ENCODE measurements around the gene THPO. TPM values are rescaled to one million over a fixed set of nuclear protein-coding genes. Genes with fewer than 3 reads are reported as not detected.

Gene THPO
- not detected for total RNA-seq (2013)
- polyA plus RNA-seq (not detected), polyA minus RNA-seq (0.14 and 0.40 TPM in 2 replicates), total RNA-seq (0 to 1.1 (median 0) reads per million in 11 experiments)

- Mint-ChIP-seq H3K4me3 (peak within 1 kb of the TSS in 1 of 2 donors; percentile 77), H3K27ac (peak within 1 kb of the TSS in 1 of 7 donors; percentile 62)
- H3K9ac ChIP-seq (ENCODE audit: insufficient read depth, low read length, poor library complexity, severe bottlenecking): no peak within 1 kb of the TSS
These were observed at the start of gene THPO for GRCh38 chr3:184377882-184378445. Gene THPO (minus strand): TSS chr3:184378207. CDS start chr3:184376259, 1,948 bp downstream.

GRCh38 chr3:184426691-184427141 lies 48.7 kb upstream of the THPO start:
- no peak for TF ChIP-seq CTCF (IDR thresholded peaks at IDR 0.05)
- Histone ChIP-seq H3K4me3 (replicated peaks in 1 of 3; ENCODE audit: low read depth in 2 of 3, low read length in 3 of 3) (no peak overlapping the region), H3K4me1 (ENCODE audit: control insufficient read depth in 1 of 2, insufficient read depth in 2 of 2, low read length in 2 of 2) (peaks cover 11% of the 10 kb centered on the region in 2 donors), H2AFZ (ENCODE audit: insufficient read depth, low read depth, low read length, poor library complexity, severe bottlenecking) (no peak overlapping the region), H3K4me2 (replicated peaks; ENCODE audit: extremely low read depth, low read length, poor library complexity, severe bottlenecking) (no peak overlapping the region), H4K20me1 (ENCODE audit: insufficient read depth, low read length) (no peaks in the 10 kb centered on the region), H3K27me3 (ENCODE audit: control insufficient read depth in 2 of 2, insufficient read depth in 2 of 2, low read length in 2 of 2) (no peaks in the 10 kb centered on the region), H3K9ac (ENCODE audit: insufficient read depth, low read length, poor library complexity, severe bottlenecking) (no peak overlapping the region), H3K27ac (ENCODE audit: low read depth in 1 of 2, low read length in 2 of 2) (no peak overlapping the region), H3K9me3 (replicated peaks in 1 of 2; ENCODE audit: control insufficient read depth in 1 of 2, insufficient read depth in 1 of 2, low read length in 2 of 2) (peaks cover 0 to 3% of the 10 kb centered on the region in 2 donors), H3K79me2 (ENCODE audit: insufficient read depth, low read length) (no peaks in the 10 kb centered on the region), H3K36me3 (replicated peaks in 1 of 2; ENCODE audit: control insufficient read depth in 1 of 2, insufficient read depth in 2 of 2, low read length in 2 of 2) (no peaks in the 10 kb centered on the region)
- H3K27me3 Mint-ChIP-seq (ENCODE audit: low read depth in 3 of 3): peaks cover 2 to 11% (median 6%) of the 10 kb centered on the region in 3 donors
- peaks cover 10% of the 10 kb centered on the region for H3K4me1 Mint-ChIP-seq
- no peak for DNase-seq
- H3K9me3 Mint-ChIP-seq: peaks cover 2 to 15% (median 7%) of the 10 kb centered on the region in 7 donors
- intact Hi-C loops (cut with micrococcal nuclease): no loop called here
- no peak overlapping the region for H3K4me3 Mint-ChIP-seq
- peaks cover 0 to 2% of the 10 kb centered on the region in 2 donors for H3K36me3 Mint-ChIP-seq
- no peak overlapping the region for H3K27ac Mint-ChIP-seq
- 98% methylated on average over 10 of the region's 12 CpGs for WGBS (ENCODE audit: insufficient coverage)

More at GRCh38 chr3:184377882-184378445, at the start of gene THPO:
- H3K9me3 Mint-ChIP-seq: peaks cover 0 to 17% (median 6%) of the 10 kb centered on the region in 7 donors
- H3K36me3 Mint-ChIP-seq: peaks cover 0 to 8% of the 10 kb centered on the region in 2 donors
- Histone ChIP-seq H3K4me3 (replicated peaks in 1 of 3; ENCODE audit: low read depth in 2 of 3, low read length in 3 of 3) (no peak within 1 kb of the TSS), H3K79me2 (ENCODE audit: insufficient read depth, low read length) (no peaks in the 10 kb centered on the region), H3K36me3 (replicated peaks in 1 of 2; ENCODE audit: control insufficient read depth in 1 of 2, insufficient read depth in 2 of 2, low read length in 2 of 2) (no peaks in the 10 kb centered on the region), H3K27ac (ENCODE audit: low read depth in 1 of 2, low read length in 2 of 2) (no peak within 1 kb of the TSS), H3K9me3 (replicated peaks in 1 of 2; ENCODE audit: control insufficient read depth in 1 of 2, insufficient read depth in 1 of 2, low read length in 2 of 2) (peaks cover 0 to 10% of the 10 kb centered on the region in 2 donors), H3K4me1 (ENCODE audit: control insufficient read depth in 1 of 2, insufficient read depth in 2 of 2, low read length in 2 of 2) (peaks cover 13 to 19% of the 10 kb centered on the region in 2 donors), H4K20me1 (ENCODE audit: insufficient read depth, low read length) (no peaks in the 10 kb centered on the region), H3K27me3 (ENCODE audit: control insufficient read depth in 2 of 2, insufficient read depth in 2 of 2, low read length in 2 of 2) (peaks cover 30 to 68% of the 10 kb centered on the region in 2 donors), H2AFZ (ENCODE audit: insufficient read depth, low read depth, low read length, poor library complexity, severe bottlenecking) (no peak within 1 kb of the TSS), H3K4me2 (replicated peaks; ENCODE audit: extremely low read depth, low read length, poor library complexity, severe bottlenecking) (no peak within 1 kb of the TSS)
- TF ChIP-seq CTCF (IDR thresholded peaks at IDR 0.05): no peak
- H3K27me3 Mint-ChIP-seq (ENCODE audit: low read depth in 3 of 3): peaks cover 66 to 90% (median 80%) of the 10 kb centered on the region in 3 donors
- WGBS (ENCODE audit: insufficient coverage): 97% methylated on average over 3 of the region's 7 CpGs
- peaks cover 16% of the 10 kb centered on the region for H3K4me1 Mint-ChIP-seq
- no peak for DNase-seq
- intact Hi-C loops (cut with micrococcal nuclease): loop anchor here (10.0 kb wide), 2 partner anchors 397 to 417 kb away; no protein-coding TSS in a partner anchor
